ENCODE results near the gene CDHR3. TPM values are rescaled to one million over a fixed set of nuclear protein-coding genes. Genes with fewer than 3 reads are reported as not detected.

The CDHR3 gene
- total RNA-seq, 1 experiment from 2014 or later, result 19.1 TPM

DNA sequence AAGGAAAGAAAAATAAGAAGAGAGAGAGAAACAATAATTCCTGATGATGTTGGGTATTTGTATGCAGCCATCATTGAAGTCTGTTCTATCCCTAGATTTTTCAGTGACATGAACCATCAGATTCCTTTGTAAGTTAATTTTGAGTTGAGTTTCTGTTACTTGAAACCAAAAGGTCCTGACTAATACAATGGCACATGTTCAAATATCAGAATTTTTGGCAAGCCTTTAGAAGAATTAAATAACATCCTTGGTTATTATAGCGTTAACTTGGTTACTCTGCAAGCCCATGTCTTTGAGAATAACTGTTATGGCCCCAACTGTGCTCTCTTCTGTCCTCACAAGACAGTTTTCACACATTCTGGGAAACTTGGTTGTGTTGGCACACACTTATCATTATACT, 82.5 kb downstream of the CDHR3 start:
- DNase-seq (ENCODE audit: low spot score), result no peak
- TF ChIP-seq, protein P1, sequence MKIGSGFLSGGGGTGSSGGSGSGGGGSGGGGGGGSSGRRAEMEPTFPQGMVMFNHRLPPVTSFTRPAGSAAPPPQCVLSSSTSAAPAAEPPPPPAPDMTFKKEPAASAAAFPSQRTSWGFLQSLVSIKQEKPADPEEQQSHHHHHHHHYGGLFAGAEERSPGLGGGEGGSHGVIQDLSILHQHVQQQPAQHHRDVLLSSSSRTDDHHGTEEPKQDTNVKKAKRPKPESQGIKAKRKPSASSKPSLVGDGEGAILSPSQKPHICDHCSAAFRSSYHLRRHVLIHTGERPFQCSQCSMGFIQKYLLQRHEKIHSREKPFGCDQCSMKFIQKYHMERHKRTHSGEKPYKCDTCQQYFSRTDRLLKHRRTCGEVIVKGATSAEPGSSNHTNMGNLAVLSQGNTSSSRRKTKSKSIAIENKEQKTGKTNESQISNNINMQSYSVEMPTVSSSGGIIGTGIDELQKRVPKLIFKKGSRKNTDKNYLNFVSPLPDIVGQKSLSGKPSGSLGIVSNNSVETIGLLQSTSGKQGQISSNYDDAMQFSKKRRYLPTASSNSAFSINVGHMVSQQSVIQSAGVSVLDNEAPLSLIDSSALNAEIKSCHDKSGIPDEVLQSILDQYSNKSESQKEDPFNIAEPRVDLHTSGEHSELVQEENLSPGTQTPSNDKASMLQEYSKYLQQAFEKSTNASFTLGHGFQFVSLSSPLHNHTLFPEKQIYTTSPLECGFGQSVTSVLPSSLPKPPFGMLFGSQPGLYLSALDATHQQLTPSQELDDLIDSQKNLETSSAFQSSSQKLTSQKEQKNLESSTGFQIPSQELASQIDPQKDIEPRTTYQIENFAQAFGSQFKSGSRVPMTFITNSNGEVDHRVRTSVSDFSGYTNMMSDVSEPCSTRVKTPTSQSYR (CRISPR knock-in tag; IDR thresholded peaks at IDR 0.05), result no peak
- TF ChIP-seq, protein P2, sequence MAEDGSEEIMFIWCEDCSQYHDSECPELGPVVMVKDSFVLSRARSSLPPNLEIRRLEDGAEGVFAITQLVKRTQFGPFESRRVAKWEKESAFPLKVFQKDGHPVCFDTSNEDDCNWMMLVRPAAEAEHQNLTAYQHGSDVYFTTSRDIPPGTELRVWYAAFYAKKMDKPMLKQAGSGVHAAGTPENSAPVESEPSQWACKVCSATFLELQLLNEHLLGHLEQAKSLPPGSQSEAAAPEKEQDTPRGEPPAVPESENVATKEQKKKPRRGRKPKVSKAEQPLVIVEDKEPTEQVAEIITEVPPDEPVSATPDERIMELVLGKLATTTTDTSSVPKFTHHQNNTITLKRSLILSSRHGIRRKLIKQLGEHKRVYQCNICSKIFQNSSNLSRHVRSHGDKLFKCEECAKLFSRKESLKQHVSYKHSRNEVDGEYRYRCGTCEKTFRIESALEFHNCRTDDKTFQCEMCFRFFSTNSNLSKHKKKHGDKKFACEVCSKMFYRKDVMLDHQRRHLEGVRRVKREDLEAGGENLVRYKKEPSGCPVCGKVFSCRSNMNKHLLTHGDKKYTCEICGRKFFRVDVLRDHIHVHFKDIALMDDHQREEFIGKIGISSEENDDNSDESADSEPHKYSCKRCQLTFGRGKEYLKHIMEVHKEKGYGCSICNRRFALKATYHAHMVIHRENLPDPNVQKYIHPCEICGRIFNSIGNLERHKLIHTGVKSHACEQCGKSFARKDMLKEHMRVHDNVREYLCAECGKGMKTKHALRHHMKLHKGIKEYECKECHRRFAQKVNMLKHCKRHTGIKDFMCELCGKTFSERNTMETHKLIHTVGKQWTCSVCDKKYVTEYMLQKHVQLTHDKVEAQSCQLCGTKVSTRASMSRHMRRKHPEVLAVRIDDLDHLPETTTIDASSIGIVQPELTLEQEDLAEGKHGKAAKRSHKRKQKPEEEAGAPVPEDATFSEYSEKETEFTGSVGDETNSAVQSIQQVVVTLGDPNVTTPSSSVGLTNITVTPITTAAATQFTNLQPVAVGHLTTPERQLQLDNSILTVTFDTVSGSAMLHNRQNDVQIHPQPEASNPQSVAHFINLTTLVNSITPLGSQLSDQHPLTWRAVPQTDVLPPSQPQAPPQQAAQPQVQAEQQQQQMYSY (CRISPR knock-in tag; IDR thresholded peaks at IDR 0.05), result no peak
- TF ChIP-seq, protein P3, sequence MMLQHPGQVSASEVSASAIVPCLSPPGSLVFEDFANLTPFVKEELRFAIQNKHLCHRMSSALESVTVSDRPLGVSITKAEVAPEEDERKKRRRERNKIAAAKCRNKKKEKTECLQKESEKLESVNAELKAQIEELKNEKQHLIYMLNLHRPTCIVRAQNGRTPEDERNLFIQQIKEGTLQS (CRISPR knock-in tag; conservative IDR thresholded peaks at IDR 0.05), result no peak
- TF ChIP-seq NFATC4 (CRISPR knock-in tag; IDR thresholded peaks at IDR 0.05) (no peak), ZNF232 (CRISPR knock-in tag; IDR thresholded peaks at IDR 0.05) (no peak)
- Mint-ChIP-seq H3K36me3 (no peaks in the 10 kb centered on the region), H3K27ac (no peak overlapping the region), H3K4me3 (no peak overlapping the region), H3K27me3 (ENCODE audit: low read depth) (no peaks in the 10 kb centered on the region; the same call in 1 of the 2 replicates), H3K4me1 (peaks cover 16% of the 10 kb centered on the region), H3K9me3 (no peaks in the 10 kb centered on the region)
- CTCF ChIA-PET, result interaction anchor here (1.1 to 2.6 kb wide), 4 partner anchors 15 to 111 kb away, joined by 4 to 7 read pairs (median 6); no protein-coding TSS in a partner anchor
- no peak for ATAC-seq
- POLR2A ChIA-PET, result no interaction called here

DNA sequence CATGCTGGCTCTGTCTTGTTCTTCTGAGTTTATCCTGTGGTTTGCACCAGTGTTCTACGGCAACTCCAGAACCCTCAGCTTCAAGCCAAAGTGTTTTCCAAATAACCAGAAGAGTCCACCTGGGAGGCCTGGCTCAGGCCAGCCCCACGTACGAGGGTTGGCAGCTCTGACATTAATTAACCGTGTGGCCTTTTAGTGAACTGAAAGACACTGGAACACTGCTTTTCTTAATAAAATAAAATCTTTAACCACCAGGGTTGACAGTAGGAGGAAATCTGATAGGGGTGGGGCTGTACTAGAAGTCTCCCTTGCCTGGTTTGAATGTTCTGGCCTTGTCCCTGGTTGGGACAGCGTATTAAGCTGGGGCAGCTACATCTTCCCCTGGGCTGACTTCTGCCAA, 84.1 kb downstream of the CDHR3 start:
- peaks cover 4% of the 10 kb centered on the region; the same call in 1 of the 2 replicates for H3K36me3 Mint-ChIP-seq
- H3K9me3 Mint-ChIP-seq, result peaks cover 11% of the 10 kb centered on the region
- H3K27me3 Mint-ChIP-seq (ENCODE audit: low read depth), result no peaks in the 10 kb centered on the region; the same call in none of the 2 replicates
- ATAC-seq, result no peak
- ChIA-PET POLR2A (no interaction called here), CTCF (interaction anchor here (0.5 to 2.8 kb wide), 8 partner anchors 17 to 469 kb away, joined by 3 to 19 read pairs (median 4); no protein-coding TSS in a partner anchor)
- peaks cover 8% of the 10 kb centered on the region for H3K4me1 Mint-ChIP-seq
- TF ChIP-seq, protein P4, sequence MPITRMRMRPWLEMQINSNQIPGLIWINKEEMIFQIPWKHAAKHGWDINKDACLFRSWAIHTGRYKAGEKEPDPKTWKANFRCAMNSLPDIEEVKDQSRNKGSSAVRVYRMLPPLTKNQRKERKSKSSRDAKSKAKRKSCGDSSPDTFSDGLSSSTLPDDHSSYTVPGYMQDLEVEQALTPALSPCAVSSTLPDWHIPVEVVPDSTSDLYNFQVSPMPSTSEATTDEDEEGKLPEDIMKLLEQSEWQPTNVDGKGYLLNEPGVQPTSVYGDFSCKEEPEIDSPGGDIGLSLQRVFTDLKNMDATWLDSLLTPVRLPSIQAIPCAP (CRISPR knock-in tag; IDR thresholded peaks at IDR 0.05), result no peak
- TF ChIP-seq ZNF138 (CRISPR knock-in tag; conservative IDR thresholded peaks at IDR 0.05) (no peak), PRRX2 (CRISPR knock-in tag; IDR thresholded peaks at IDR 0.05) (no peak), SMAD4 (CRISPR knock-in tag; IDR thresholded peaks at IDR 0.05) (no peak)
- TF ChIP-seq, protein P5, sequence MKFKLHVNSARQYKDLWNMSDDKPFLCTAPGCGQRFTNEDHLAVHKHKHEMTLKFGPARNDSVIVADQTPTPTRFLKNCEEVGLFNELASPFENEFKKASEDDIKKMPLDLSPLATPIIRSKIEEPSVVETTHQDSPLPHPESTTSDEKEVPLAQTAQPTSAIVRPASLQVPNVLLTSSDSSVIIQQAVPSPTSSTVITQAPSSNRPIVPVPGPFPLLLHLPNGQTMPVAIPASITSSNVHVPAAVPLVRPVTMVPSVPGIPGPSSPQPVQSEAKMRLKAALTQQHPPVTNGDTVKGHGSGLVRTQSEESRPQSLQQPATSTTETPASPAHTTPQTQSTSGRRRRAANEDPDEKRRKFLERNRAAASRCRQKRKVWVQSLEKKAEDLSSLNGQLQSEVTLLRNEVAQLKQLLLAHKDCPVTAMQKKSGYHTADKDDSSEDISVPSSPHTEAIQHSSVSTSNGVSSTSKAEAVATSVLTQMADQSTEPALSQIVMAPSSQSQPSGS (CRISPR knock-in tag; IDR thresholded peaks at IDR 0.05; ENCODE audit: borderline replicate concordance, low read depth), result no peak
- H3K4me3 Mint-ChIP-seq, result no peak overlapping the region
- DNase-seq (ENCODE audit: low spot score), result no peak
- H3K27ac Mint-ChIP-seq, result no peak overlapping the region

DNA sequence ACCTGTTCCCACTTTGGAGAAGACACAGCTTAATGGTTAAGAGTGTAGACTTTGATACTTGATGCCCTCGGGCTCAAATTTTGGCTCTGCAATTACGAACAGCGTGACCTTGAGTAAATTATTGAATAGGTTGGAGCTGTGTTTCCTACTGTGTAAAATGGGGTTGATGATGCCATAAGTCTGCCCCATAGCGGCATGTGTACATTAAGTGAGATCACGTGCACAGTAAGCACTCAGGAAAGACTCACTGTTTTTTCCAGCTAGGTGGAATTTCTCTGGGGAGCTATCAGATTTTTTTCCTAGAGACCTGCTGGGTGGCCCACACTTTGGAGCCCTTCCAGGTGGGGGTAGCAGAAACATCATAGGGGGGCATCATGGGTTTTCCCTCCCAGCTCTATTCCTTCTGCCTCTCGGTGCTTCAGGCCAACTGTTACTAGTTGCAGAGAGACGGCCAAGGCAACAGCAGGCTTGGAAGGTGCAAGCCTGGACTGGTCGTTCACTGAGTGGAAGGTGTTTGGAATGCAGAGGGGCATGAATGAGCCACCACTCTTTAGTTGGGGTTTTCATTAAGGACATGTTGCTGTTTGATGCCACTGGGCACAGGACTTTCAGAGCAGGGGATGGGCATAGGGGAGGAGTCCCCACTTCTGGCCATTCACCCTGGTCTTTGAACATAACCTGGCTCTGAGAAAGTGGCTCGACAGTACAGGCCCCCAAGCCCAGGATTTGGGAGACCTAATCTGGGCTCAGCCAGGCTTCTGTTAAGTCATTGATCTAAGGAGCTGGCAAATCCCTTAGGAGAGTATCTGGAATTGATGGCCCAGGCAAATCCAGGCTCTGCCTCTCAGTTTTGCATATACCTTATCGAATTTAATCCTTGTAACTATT, 85.0 kb downstream of the CDHR3 start:
- peaks cover 11% of the 10 kb centered on the region for H3K9me3 Mint-ChIP-seq

More for the DNA sequence above, 85.0 kb downstream of the CDHR3 start:
- DNase-seq (ENCODE audit: low spot score), result no peak
- ChIA-PET POLR2A (no interaction called here), CTCF (interaction anchor here (0.6 to 2.8 kb wide), 5 partner anchors 106 to 391 kb away, joined by 3 to 19 read pairs (median 7); no protein-coding TSS in a partner anchor)
- Mint-ChIP-seq H3K4me1 (peaks cover 4% of the 10 kb centered on the region), H3K27ac (no peak overlapping the region), H3K36me3 (peaks cover 4% of the 10 kb centered on the region; the same call in 1 of the 2 replicates), H3K27me3 (ENCODE audit: low read depth) (no peaks in the 10 kb centered on the region; the same call in none of the 2 replicates), H3K4me3 (no peak overlapping the region)
- no peak for ATAC-seq
- TF ChIP-seq, protein P2 (CRISPR knock-in tag; IDR thresholded peaks at IDR 0.05), result no peak
